Activated gamma-delta T cell treated with Interleukin-2 at 50 U/mL for 16 hours (primary cell): ENCODE data around the gene CYP26A1.

ENCODE experiments used
- DNase-seq: peaks from one replicate; pipeline ENCODE4 v3.0.0-alpha.2; 2020

CYP26A1 gene

GRCh38 chr10:93124580-93125318, 51.1 kb downstream of the CYP26A1 start:
- no peak for DNase-seq

DNA sequence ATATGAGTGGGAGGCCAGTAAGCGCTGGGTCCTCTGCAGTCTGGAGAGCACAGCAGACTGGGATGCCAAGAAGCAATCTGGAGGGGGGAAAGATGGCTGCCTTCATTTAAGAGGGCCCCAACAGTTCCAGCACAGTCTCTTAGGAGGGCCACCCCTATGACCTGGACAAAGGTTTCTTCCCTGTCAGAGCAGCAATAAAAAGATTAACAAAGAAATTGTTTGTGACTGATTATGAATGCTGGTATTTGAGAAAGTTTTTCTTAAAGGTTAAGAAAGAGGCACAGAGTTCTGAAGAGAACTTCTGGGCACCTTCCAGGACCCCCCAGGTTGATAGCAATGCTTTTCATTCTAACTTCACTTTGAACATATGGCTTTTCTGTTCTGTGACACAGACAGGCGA, 52.3 kb downstream of the CYP26A1 start:
- DNase-seq = no peak

DNA sequence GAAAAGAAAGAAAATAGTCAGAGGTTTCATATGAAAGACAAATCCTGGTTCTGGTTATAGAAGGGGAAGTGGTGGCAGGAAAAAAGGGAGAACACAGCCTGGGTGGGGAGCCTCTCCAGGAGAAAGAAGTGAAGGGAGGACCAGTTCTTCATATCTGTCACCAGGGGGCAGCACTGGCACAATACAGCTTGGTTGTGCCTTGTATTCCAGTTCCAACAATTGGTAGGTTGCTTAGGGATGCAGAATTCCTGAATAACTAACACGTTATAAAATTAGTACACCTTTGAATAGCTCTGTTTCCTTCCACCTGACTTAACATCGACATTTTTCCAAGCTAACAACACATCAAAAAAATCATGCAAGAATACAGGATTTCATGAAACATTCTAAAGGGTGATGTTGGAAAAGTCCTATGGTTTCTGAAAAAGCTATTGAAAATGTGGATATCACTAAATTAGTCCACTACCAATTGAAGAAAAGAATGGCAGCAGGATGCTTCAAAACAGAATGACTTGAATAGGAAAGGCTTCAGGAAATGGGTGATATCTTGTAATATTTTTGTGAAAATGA, 52.9 kb downstream of the CYP26A1 start:
- no peak for DNase-seq
